Vagina (tissue), 2 donors: Measurements from ENCODE around the gene CHRDL2.

Experiments used
- POLR2A ChIP-seq, 2 donors: fragments of 450-650 bp; IDR thresholded peaks; one replicate each; pipeline ENCODE4 v1.6.1; 2017; ENCODE audit warnings: antibody characterized with exemption in 2 of 2, mild to moderate bottlenecking in 2 of 2, moderate library complexity in 2 of 2
- POLR2AphosphoS5 ChIP-seq, 2 donors: sonication (generic); formaldehyde crosslinking; IDR thresholded peaks; one replicate each; pipeline ENCODE4 v1.9.0; 2017; ENCODE audit warnings: antibody characterized with exemption in 2 of 2, mild to moderate bottlenecking in 2 of 2, low read depth in 1 of 2; ENCODE audit not compliant: insufficient read depth in 1 of 2

- TF ChIP-seq POLR2AphosphoS5 (IDR thresholded peaks at IDR 0.05; ENCODE audit: insufficient read depth in 1 of 2, low read depth in 1 of 2) (peak; percentile 45 to 92), POLR2A (IDR thresholded peaks at IDR 0.05) (peak in 1 of 2 donors; percentile 22)
Observed at GRCh38 chr11:74696939-74697675, 34.1 kb downstream of the CHRDL2 start.
